ENCODE data around the gene WAPL. TPM values are rescaled to one million over a fixed set of nuclear protein-coding genes. Genes with fewer than 3 reads are reported as not detected.

WAPL gene
- total and polyA plus RNA-seq, 9 of the 15 experiments (the other 6 are each of a cell fraction or from before 2014, with no cell fraction given), result 14.3 to 36.4 (median 25.3) TPM

GRCh38 chr10:86521678-86522509, at the start of gene WAPL (continued):
- no peak for TF ChIP-seq PML (IDR thresholded peaks at IDR 0.05; ENCODE audit: low read length)
- no peak for TF ChIP-seq POU5F1 (IDR thresholded peaks at IDR 0.05; ENCODE audit: borderline replicate concordance, low read depth, low read length, partially characterized antibody)
- TF ChIP-seq SIN3A (IDR thresholded peaks at IDR 0.05; ENCODE audit: borderline replicate concordance in 2 of 2, control insufficient read depth in 1 of 2, low read depth in 2 of 2, low read length in 2 of 2), result no peak
- no peak for TF ChIP-seq ZHX1 (conservative IDR thresholded peaks at IDR 0.05; ENCODE audit: low read length)
- no peak for TF ChIP-seq REST (IDR thresholded peaks at IDR 0.05; ENCODE audit: borderline replicate concordance)
- no peak for TF ChIP-seq REST (CRISPR knock-in tag; IDR thresholded peaks at IDR 0.05; ENCODE audit: low read depth)
- no peak for TF ChIP-seq PPARD (CRISPR knock-in tag; IDR thresholded peaks at IDR 0.05)
- TF ChIP-seq ZNF766 (CRISPR knock-in tag; conservative IDR thresholded peaks at IDR 0.05), result peak; percentile 54; the same call in 1 of the 2 replicates
- TF ChIP-seq ZNF780A (CRISPR knock-in tag; IDR thresholded peaks at IDR 0.05), result no peak
- TF ChIP-seq RBM17 (IDR thresholded peaks at IDR 0.05; ENCODE audit: borderline replicate concordance, low read depth, low read length), result no peak
- TF ChIP-seq HDGF (IDR thresholded peaks at IDR 0.05), result no peak
- no peak for TF ChIP-seq KLF1 (tag; IDR thresholded peaks at IDR 0.05)
- TF ChIP-seq SAFB2 (IDR thresholded peaks at IDR 0.05; ENCODE audit: borderline replicate concordance, low read depth, low read length, severe bottlenecking), result no peak

Measured in K562 (cell line).